Measurements from ENCODE around the gene GLIS2. TPM values are rescaled to one million over a fixed set of nuclear protein-coding genes. Genes with fewer than 3 reads are reported as not detected.
A peak's percentile ranks its signal among the peaks of the same experiment; 100 is the strongest.

The GLIS2 gene
- total and polyA plus RNA-seq, 2 of the 4 experiments (the other 2 are of a cell fraction), result 0.36 to 8.4 TPM

DNA sequence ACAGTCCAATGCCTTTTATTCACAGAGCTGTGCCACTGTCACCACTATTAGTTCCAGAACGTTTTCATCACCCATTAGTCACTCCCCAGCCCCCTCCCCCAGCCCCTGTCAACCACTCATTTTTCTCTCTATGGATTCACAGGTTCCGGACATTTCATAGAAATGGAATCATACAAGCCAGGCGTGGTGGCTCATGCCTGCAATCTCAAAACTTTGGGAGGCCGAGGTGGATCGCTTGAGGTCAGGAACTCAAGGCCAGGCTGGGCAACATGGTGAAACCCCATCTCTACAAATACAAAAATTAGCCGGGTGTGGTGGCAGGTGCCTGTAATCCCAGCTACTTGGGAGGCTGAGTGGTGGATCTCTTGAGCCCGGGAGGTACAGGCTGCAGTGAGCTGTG is 36.0 kb downstream of the GLIS2 start:
- POLR2A ChIA-PET (ENCODE audit: unreplicated experiment), result no interaction called here
- Histone ChIP-seq H2BK120ac (ENCODE audit: low read depth, low read length) (no peak overlapping the region), H3K4me2 (ENCODE audit: low read depth, low read length) (peak overlapping the region; percentile 65), H3K36me3 (ENCODE audit: control insufficient read depth, insufficient read depth, low read length) (no peaks in the 10 kb centered on the region; the same call in 1 of the 2 replicates), H3K79me1 (ENCODE audit: low read depth in 1 of 2, low read length in 2 of 2) (peaks cover 12 to 36% of the 10 kb centered on the region in 2 experiments; a peak in 3 of 4 replicates), H2BK20ac (ENCODE audit: low read depth, low read length) (no peak overlapping the region), H3K4me3 (ENCODE audit: insufficient read depth, low read depth, low read length) (no peak overlapping the region), H3K27ac (ENCODE audit: insufficient read depth, low read length) (peak overlapping the region; percentile 23; the same call in 1 of the 2 replicates), H3K9me3 (ENCODE audit: control insufficient read depth, insufficient read depth, low read length) (no peaks in the 10 kb centered on the region), H3K9ac (ENCODE audit: low read depth, low read length) (no peak overlapping the region), H4K5ac (ENCODE audit: low read depth, low read length) (no peak overlapping the region), H3K14ac (replicated peaks; ENCODE audit: low read depth, low read length) (no peak overlapping the region), H2BK5ac (ENCODE audit: low read depth, low read length, poor library complexity, severe bottlenecking) (peak overlapping the region; percentile 56), H3K4me1 (ENCODE audit: control insufficient read depth, insufficient read depth, low read length) (peaks cover 5% of the 10 kb centered on the region), H4K8ac (ENCODE audit: low read depth in 2 of 2, low read length in 2 of 2) (peak overlapping the region in 1 of 2 experiments; percentile 32; a peak in 1 of 4 replicates), H2BK15ac (ENCODE audit: low read depth, low read length) (no peak overlapping the region; the same call in 2 of the 3 replicates), H3K56ac (ENCODE audit: extremely low read depth, insufficient read depth, low read length) (no peak overlapping the region), H2AFZ (replicated peaks; ENCODE audit: low read length, poor library complexity) (peak overlapping the region; percentile 72), H2AK5ac (ENCODE audit: low read depth, low read length) (0 out of 2 replicates have a peak overlapping the region, but pooled peaks have one; percentile 27), H3K27me3 (ENCODE audit: control insufficient read depth, insufficient read depth, low read length) (no peaks in the 10 kb centered on the region), H4K20me1 (ENCODE audit: insufficient read depth, low read length) (peaks cover 25% of the 10 kb centered on the region), H4K91ac (ENCODE audit: insufficient read depth, low read depth, low read length) (no peak overlapping the region; the same call in 1 of the 2 replicates), H3K9me1 (ENCODE audit: insufficient read depth, low read length) (0 out of 2 replicates have a peak, but pooled peaks cover 8% of the 10 kb centered on the region), H3K18ac (ENCODE audit: low read depth, low read length) (no peak overlapping the region; the same call in 1 of the 2 replicates), H3K23ac (ENCODE audit: low read depth, low read length) (no peak overlapping the region), H2AK9ac (replicated peaks; ENCODE audit: low read depth, low read length, poor library complexity) (no peak overlapping the region), H3K4ac (ENCODE audit: low read depth, low read length) (peak overlapping the region; percentile 40; the same call in 1 of the 2 replicates)
- BruUV-seq (replicated peaks), result no TSS peak
- DNase-seq (peak; percentile 57), ATAC-seq (ENCODE audit: low read depth) (peak; percentile 16)
- intact Hi-C loops (cut with micrococcal nuclease), result loop anchor here (2.0 kb wide), 2 partner anchors 37 to 43 kb away; no protein-coding TSS in a partner anchor
- WGBS, 2 experiments (ENCODE audit: extremely low coverage in 2 of 2, insufficient read length in 1 of 2), result no CpG with 5 or more reads among the region's 7 CpGs
- no peak for TF ChIP-seq BHLHE40 (IDR thresholded peaks at IDR 0.05; ENCODE audit: low read depth, low read length)
- TF ChIP-seq, protein P1, sequence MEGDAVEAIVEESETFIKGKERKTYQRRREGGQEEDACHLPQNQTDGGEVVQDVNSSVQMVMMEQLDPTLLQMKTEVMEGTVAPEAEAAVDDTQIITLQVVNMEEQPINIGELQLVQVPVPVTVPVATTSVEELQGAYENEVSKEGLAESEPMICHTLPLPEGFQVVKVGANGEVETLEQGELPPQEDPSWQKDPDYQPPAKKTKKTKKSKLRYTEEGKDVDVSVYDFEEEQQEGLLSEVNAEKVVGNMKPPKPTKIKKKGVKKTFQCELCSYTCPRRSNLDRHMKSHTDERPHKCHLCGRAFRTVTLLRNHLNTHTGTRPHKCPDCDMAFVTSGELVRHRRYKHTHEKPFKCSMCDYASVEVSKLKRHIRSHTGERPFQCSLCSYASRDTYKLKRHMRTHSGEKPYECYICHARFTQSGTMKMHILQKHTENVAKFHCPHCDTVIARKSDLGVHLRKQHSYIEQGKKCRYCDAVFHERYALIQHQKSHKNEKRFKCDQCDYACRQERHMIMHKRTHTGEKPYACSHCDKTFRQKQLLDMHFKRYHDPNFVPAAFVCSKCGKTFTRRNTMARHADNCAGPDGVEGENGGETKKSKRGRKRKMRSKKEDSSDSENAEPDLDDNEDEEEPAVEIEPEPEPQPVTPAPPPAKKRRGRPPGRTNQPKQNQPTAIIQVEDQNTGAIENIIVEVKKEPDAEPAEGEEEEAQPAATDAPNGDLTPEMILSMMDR (conservative IDR thresholded peaks at IDR 0.05; ENCODE audit: low read depth, low read length), result no peak
- CTCF ChIA-PET, result interaction anchor here (2.6 kb wide), 1 partner anchor 50 kb away, joined by 12 read pairs; no protein-coding TSS in a partner anchor
- in situ Hi-C loops (cut with MboI; ENCODE audit: low sequenced_read_pairs), result no loop called here
- dilution Hi-C loops (cut with HindIII; ENCODE audit: low sequenced_read_pairs, unreplicated experiment), result no loop called here

All from IMR-90 (cell line).